Psoas muscle (tissue), 8 donors: ENCODE measurements around the gene PATE3. TPM values are rescaled to one million over a fixed set of nuclear protein-coding genes. Genes with fewer than 3 reads are reported as not detected.

Source experiments
- ATAC-seq, 4 donors: fragments of 200-7000 bp; cut with Tn5 transposase; one replicate each; pipeline ENCODE4 v1.9.1; 2020; ENCODE audit warnings: moderate library complexity in 3 of 4, mild to moderate bottlenecking in 2 of 4
- DNase-seq, 2 donors: peaks; one replicate each; pipeline ENCODE4 v3.0.0-alpha.2; 2020
- H3K27ac ChIP-seq: fragments of 200-600 bp; one replicate; pipeline ENCODE4 v1.8.0; 2022
- H3K27me3 ChIP-seq, 3 donors: fragments of 200-600 bp in 1 of 3; one replicate each; pipeline versions ENCODE4 v1.6.1 to v1.8.0; 2013 to 2022; ENCODE audit warnings: low read length in 2 of 3, mild to moderate bottlenecking in 2 of 3, moderate library complexity in 1 of 3; ENCODE audit not compliant: insufficient read depth in 3 of 3
- H3K36me3 ChIP-seq, 2 donors: fragments of 200-600 bp in 1 of 2; one replicate each; pipeline versions ENCODE4 v1.6.1 to v1.8.0; 2013 to 2022; ENCODE audit warnings: low read depth in 1 of 2, mild to moderate bottlenecking in 1 of 2, moderate library complexity in 1 of 2; ENCODE audit not compliant: insufficient read depth in 1 of 2
- H3K4me1 ChIP-seq: fragments of 200-600 bp; one replicate; pipeline ENCODE4 v1.8.0; 2022
- H3K4me3 ChIP-seq: fragments of 200-600 bp; one replicate; pipeline ENCODE4 v1.8.0; 2022; ENCODE audit warnings: mild to moderate bottlenecking
- H3K9me3 ChIP-seq: fragments of 200-600 bp; one replicate; pipeline ENCODE4 v1.8.0; 2022
- WGBS, 3 donors: extraction: QIAGEN DNeasy Blood & Tissue Kit; methylation state at CpG; one replicate each; pipeline versions ENCODE4 v1.1.6 to v1.1.7; 2013; 5-methylcytosine and 5-hydroxymethylcytosine counted together
- intact Hi-C, 2 donors: fragments of 100-400 bp; cut with DNase I; formaldehyde crosslinking; loops; one replicate each; pipeline versions ENCODE4 v1.11.0 to v1.14.2; 2022
- polyA plus RNA-seq, 3 donors: library from polyadenylated mRNA; stranded (reverse); fragments of 200-250 nt; gene quantifications; one replicate each; pipeline ENCODE4 v1.2.3, GENCODE V29; 2013
- total RNA-seq, 4 donors: library from RNA; stranded (reverse); fragmentation: NEBNext Ultra II Directional in 2 of 4; extraction: Animal tissue kit (Norgen Biotek cat#: 25700) in 2 of 4; gene quantifications; one replicate each; pipeline versions ENCODE4 v1.2.1 to v1.2.4, GENCODE V29; 2021 to 2023
- TF ChIP-seq, protein P1 (sequence below): fragments of 200-600 bp; IDR thresholded peaks from one replicate; pipeline ENCODE4 v1.8.0; 2022; ENCODE audit warnings: antibody characterized with exemption
- donor health status: healthy with polysubstance abuse.
- donor health status: DM: no; HTN: no; CAD: no; lungs with moderate emphysema.
- donor health status: Bipolar disorder and iron deficiency.
- donor health status: healthy.
- donor health status: DM: yes; HTN: yes; CAD: no.
- donor health status: DM: no; HTN: no; CAD: no.
- donor health status: DM: no; HTN: no; CAD: no.
- donor health status: DM: yes; HTN: yes; CAD: no.

The PATE3 gene
- total and polyA plus RNA-seq, 7 donors = not detected

DNA sequence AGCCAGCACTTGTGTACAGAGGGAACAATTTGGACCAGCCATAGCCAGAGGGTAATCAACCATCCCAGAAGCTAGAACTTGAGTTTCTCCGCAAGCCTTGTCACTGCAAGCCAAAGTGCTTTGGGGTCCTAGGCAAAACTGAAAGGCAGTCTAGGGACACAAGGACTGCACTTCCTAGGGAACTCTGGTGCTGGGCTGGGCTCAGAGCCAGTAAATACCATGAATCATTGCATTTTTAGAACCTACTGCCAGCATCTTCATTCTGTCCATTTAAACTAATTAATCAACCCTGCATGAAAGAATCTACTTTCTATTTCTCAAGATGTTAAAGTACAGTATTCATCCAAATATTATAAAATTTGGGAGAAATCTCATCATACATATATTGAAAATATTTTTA lies 20.0 kb downstream of the PATE3 start:
- Histone ChIP-seq H3K27ac (no peak overlapping the region), H3K4me3 (no peak overlapping the region), H3K27me3 (no peaks in the 10 kb centered on the region), H3K36me3 (no peaks in the 10 kb centered on the region), H3K9me3 (no peaks in the 10 kb centered on the region), H3K4me1 (no peaks in the 10 kb centered on the region)
- DNase-seq (no peak), ATAC-seq (no peak)
- TF ChIP-seq, protein P1, sequence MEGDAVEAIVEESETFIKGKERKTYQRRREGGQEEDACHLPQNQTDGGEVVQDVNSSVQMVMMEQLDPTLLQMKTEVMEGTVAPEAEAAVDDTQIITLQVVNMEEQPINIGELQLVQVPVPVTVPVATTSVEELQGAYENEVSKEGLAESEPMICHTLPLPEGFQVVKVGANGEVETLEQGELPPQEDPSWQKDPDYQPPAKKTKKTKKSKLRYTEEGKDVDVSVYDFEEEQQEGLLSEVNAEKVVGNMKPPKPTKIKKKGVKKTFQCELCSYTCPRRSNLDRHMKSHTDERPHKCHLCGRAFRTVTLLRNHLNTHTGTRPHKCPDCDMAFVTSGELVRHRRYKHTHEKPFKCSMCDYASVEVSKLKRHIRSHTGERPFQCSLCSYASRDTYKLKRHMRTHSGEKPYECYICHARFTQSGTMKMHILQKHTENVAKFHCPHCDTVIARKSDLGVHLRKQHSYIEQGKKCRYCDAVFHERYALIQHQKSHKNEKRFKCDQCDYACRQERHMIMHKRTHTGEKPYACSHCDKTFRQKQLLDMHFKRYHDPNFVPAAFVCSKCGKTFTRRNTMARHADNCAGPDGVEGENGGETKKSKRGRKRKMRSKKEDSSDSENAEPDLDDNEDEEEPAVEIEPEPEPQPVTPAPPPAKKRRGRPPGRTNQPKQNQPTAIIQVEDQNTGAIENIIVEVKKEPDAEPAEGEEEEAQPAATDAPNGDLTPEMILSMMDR = no peak
- 89 to 100% (median 98%) methylated on average over 1 of the region's 1 CpG for WGBS, 3 donors
- intact Hi-C loops = no loop called here

DNA sequence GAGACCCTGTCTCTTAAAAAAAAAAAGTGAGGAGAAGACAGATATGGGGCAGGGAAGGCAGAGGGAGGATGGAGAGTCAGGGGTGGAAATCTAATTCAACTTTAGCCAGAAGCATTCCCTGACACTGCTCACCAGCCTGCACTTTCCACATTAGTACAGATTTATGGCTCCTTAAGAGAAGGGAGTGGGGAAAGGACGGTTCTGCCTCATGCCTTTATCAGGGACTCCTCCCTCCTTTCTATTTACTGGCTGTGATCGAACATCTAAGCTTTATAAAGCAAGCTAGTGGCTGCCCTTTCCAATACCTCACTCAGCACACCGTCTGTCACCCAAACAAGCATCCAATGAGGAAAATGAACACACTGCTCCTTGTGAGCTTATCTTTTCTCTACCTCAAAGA lies 45.1 kb downstream of the PATE3 start, which contains the start of gene PATE4:
TSS of gene PATE4 (plus strand) at position 301 of the 400 bp plus-strand sequence. CDS start at position 345, 44 bp downstream.
- Histone ChIP-seq H3K4me3 (no peak within 1 kb of the TSS), H3K27me3 (no peaks in the 10 kb centered on the region), H3K4me1 (no peaks in the 10 kb centered on the region), H3K9me3 (no peaks in the 10 kb centered on the region), H3K36me3 (no peaks in the 10 kb centered on the region), H3K27ac (no peak within 1 kb of the TSS)
- intact Hi-C loops = no loop called here
- 30 to 40% (median 34%) methylated on average over 3 of the region's 3 CpGs for WGBS, 3 donors
- no peak for ATAC-seq
- no peak for DNase-seq
- TF ChIP-seq, protein P1 = no peak

DNA sequence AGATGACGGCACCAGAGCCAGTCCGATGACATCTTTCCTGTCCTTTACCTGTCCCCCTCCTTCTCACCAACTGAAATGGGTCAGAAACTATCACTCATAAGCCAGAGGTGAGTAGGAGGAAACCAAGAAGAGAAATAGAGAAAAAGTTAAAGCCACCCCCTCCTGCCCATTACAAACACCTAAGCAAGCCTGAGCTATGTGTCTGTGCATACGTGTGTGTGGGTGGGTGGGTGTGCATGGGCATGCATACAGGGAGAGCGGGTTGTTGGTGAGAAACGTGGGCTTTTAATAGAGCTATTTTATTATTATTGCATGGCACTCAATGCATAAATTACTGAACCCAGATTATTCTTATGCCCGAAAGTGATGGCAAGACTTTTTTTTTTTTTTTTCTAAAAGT lies 47.8 kb downstream of the PATE3 start:
- H3K4me3 ChIP-seq = no peak overlapping the region
- no peak for ATAC-seq
- H3K36me3 ChIP-seq = no peaks in the 10 kb centered on the region
- intact Hi-C loops = no loop called here
- DNase-seq = no peak
- TF ChIP-seq, protein P1 = no peak
- no peaks in the 10 kb centered on the region for H3K9me3 ChIP-seq
- 70 to 82% (median 80%) methylated on average over 6 of the region's 6 CpGs for WGBS, 3 donors
- H3K27me3 ChIP-seq = no peaks in the 10 kb centered on the region
- H3K4me1 ChIP-seq = no peaks in the 10 kb centered on the region
- H3K27ac ChIP-seq = no peak overlapping the region

Other genes with a start within 250 kb of the PATE3 start
- 100 to 1,000 TPM in 2 of 4 donors, 10 to 100 TPM in 2; 52.9 to 140 (median 93.6) TPM for gene EI24, start 218.7 kb upstream of the PATE3 start, total RNA-seq
- gene EI24, start 218.7 kb upstream of the PATE3 start, polyA plus RNA-seq = 100 to 1,000 TPM in 1 of 3 donors, 10 to 100 TPM in 2; 72.1 to 184 (median 74.4) TPM
- gene STT3A, start 195.3 kb upstream of the PATE3 start, total RNA-seq = 10 to 100 TPM; 27.2 to 33.1 (median 31.0) TPM
- 10 to 100 TPM; 23.3 to 58.9 (median 34.4) TPM for gene STT3A, start 195.3 kb upstream of the PATE3 start, polyA plus RNA-seq
- gene CHEK1, start 163.0 kb upstream of the PATE3 start, total RNA-seq = under 1 TPM; 0.44 to 0.97 (median 0.69) TPM
- gene CHEK1, start 163.0 kb upstream of the PATE3 start, polyA plus RNA-seq = 1 to 10 TPM in 2 of 3 donors, under 1 TPM in 1; 0.64 to 1.3 (median 1.2) TPM
- not detected for gene ACRV1, start 107.3 kb upstream of the PATE3 start, total RNA-seq
- under 1 TPM in 1 of 3 donors, not detected in 2; 0.03 TPM for gene ACRV1, start 107.3 kb upstream of the PATE3 start, polyA plus RNA-seq
- gene PATE1, start 41.8 kb upstream of the PATE3 start, total RNA-seq = not detected
- not detected for gene PATE1, start 41.8 kb upstream of the PATE3 start, polyA plus RNA-seq
- under 1 TPM in 1 of 4 donors, not detected in 3; 0.17 TPM for gene PATE2, start 9.3 kb upstream of the PATE3 start, total RNA-seq
- not detected for gene PATE2, start 9.3 kb upstream of the PATE3 start, polyA plus RNA-seq
- not detected for gene PATE4, start 45.2 kb downstream of the PATE3 start, total RNA-seq
- gene PATE4, start 45.2 kb downstream of the PATE3 start, polyA plus RNA-seq = not detected
- 1 to 10 TPM; 1.8 to 4.0 (median 3.1) TPM for gene HYLS1, start 99.5 kb downstream of the PATE3 start, total RNA-seq
- 1 to 10 TPM; 1.9 to 7.2 (median 3.8) TPM for gene HYLS1, start 99.5 kb downstream of the PATE3 start, polyA plus RNA-seq
- 10 to 100 TPM in 3 of 4 donors, 1 to 10 TPM in 1; 9.0 to 17.5 (median 16.5) TPM for gene PUS3, start 115.1 kb downstream of the PATE3 start, total RNA-seq
- 10 to 100 TPM; 15.0 to 17.5 (median 16.1) TPM for gene PUS3, start 115.1 kb downstream of the PATE3 start, polyA plus RNA-seq
- not detected for gene DDX25, start 116.4 kb downstream of the PATE3 start, total RNA-seq
- gene DDX25, start 116.4 kb downstream of the PATE3 start, polyA plus RNA-seq = under 1 TPM in 1 of 3 donors, not detected in 2; 0.01 TPM
- gene VSIG10L2, start 157.9 kb downstream of the PATE3 start, total RNA-seq = not detected
- gene VSIG10L2, start 157.9 kb downstream of the PATE3 start, polyA plus RNA-seq = under 1 TPM in 1 of 3 donors, not detected in 2; 0.21 TPM